ENCODE results near the gene PSMD13. TPM values are rescaled to one million over a fixed set of nuclear protein-coding genes. Genes with fewer than 3 reads are reported as not detected.

Gene PSMD13
- total RNA-seq, 2 experiments from 2014 or later: 56.9 to 57.8 TPM

DNA sequence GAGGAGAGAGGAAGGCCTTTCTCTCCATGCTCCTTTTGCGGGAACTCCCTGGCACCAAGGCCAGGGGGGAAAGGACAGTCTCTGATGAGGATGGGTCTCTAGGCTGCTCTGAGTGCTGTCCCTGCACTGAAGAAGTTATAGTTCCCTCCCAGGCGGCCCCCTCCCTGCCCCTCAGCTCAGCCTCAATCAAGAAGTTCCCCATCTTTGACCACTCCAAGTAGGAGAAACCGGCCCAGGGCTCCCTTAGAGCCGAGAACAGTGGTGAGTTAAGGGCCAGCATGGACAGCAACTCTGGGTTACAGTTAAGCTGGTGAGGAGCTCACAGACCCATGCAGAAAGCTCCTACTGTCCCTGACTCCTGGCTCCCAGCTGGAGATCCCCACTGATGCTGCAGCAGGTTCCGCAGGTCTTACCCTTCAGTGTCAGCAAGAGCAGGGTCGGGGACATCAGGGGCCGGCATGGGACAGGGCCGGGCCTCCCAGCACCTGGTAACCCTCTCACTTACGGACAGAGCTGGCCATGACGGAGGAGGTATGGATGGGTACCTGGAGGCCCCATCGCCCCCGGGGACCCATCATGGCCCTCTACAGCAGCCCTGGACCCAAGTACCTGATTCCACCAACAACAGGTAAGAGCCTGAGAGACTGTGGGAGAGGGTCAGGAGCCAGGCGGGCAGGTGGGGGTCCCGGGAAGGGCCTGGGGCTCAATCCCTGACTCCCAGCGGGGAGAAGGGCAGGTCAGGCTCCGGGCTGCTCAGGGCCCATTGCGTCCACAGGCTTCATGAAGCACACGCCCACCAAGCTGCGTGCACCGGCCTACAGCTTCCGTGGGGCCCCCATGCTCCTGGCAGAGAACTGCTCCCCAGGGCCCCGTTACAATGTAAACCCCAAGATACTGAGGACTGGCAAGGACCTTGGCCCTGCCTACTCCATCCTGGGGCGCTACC lies 39.7 kb upstream of the PSMD13 start:
- peaks cover 10% of the 10 kb centered on the region for H3K36me3 ChIP-seq (ENCODE audit: insufficient read depth, low read length)
- peaks cover 13% of the 10 kb centered on the region for H3K4me1 ChIP-seq (ENCODE audit: insufficient read depth, low read length)
- POLR2A ChIA-PET: interaction anchor here (1.0 to 1.9 kb wide), 2 partner anchors 10 to 135 kb away, joined by 3 to 11 read pairs; partner anchors contain the start of genes BET1L and RIC8A
- CTCF ChIA-PET: no interaction called here
- H3K4me3 Mint-ChIP-seq: no peak overlapping the region
- peaks cover 9% of the 10 kb centered on the region for H3K36me3 Mint-ChIP-seq (ENCODE audit: low read depth)
- DNase-seq (peak in 2 of 14 experiments; percentile 22 to 24), ATAC-seq (ENCODE audit: poor library complexity) (no peak)
- TF ChIP-seq CTCF (IDR thresholded peaks at IDR 0.05): no peak
- no peaks in the 10 kb centered on the region for H3K9me3 Mint-ChIP-seq
- no peaks in the 10 kb centered on the region for H3K9me3 ChIP-seq (ENCODE audit: control insufficient read depth in 1 of 2, insufficient read depth in 1 of 2, low read length in 2 of 2)
- H3K27me3 Mint-ChIP-seq: no peaks in the 10 kb centered on the region
- H3K4me3 ChIP-seq (ENCODE audit: low read length): no peak overlapping the region
- H3K27ac Mint-ChIP-seq: no peak overlapping the region
- peaks cover 11% of the 10 kb centered on the region for H3K4me1 Mint-ChIP-seq (ENCODE audit: low read depth)
- intact Hi-C loops (cut with DNase I, micrococcal nuclease): no loop called here
- H3K27ac ChIP-seq (ENCODE audit: low read depth in 1 of 2, low read length in 2 of 2): no peak overlapping the region
- no peaks in the 10 kb centered on the region for H3K27me3 ChIP-seq (ENCODE audit: control insufficient read depth in 1 of 2, insufficient read depth in 2 of 2, low read length in 2 of 2)

- POLR2A ChIA-PET: interaction anchor here (1.9 kb wide), 1 partner anchor 9 kb away, joined by 11 read pairs; the partner anchor contains the start of genes BET1L and RIC8A
- intact Hi-C loops (cut with DNase I, micrococcal nuclease): no loop called here
Observed at GRCh38 chr11:197741-198235, 39.0 kb upstream of the PSMD13 start.

More at GRCh38 chr11:197741-198235, 39.0 kb upstream of the PSMD13 start:
- Mint-ChIP-seq H3K36me3 (ENCODE audit: low read depth) (peaks cover 17% of the 10 kb centered on the region), H3K9me3 (no peaks in the 10 kb centered on the region), H3K27ac (peak overlapping the region; percentile 27), H3K4me3 (no peak overlapping the region), H3K4me1 (ENCODE audit: low read depth) (peaks cover 16% of the 10 kb centered on the region), H3K27me3 (no peaks in the 10 kb centered on the region)
- Histone ChIP-seq H3K27ac (ENCODE audit: low read depth in 1 of 2, low read length in 2 of 2) (no peak overlapping the region), H3K4me1 (ENCODE audit: insufficient read depth, low read length) (peaks cover 13% of the 10 kb centered on the region), H3K4me3 (ENCODE audit: low read length) (no peak overlapping the region), H3K9me3 (ENCODE audit: control insufficient read depth in 1 of 2, insufficient read depth in 1 of 2, low read length in 2 of 2) (no peaks in the 10 kb centered on the region), H3K36me3 (ENCODE audit: insufficient read depth, low read length) (peaks cover 11% of the 10 kb centered on the region), H3K27me3 (ENCODE audit: control insufficient read depth in 1 of 2, insufficient read depth in 2 of 2, low read length in 2 of 2) (no peaks in the 10 kb centered on the region)
- DNase-seq (peak in 1 of 14 experiments; percentile 32), ATAC-seq (ENCODE audit: poor library complexity) (no peak)
- TF ChIP-seq CTCF (IDR thresholded peaks at IDR 0.05): no peak
- CTCF ChIA-PET: no interaction called here
